GM12875 (cell line): Measurements from ENCODE around the gene MAST4.

ENCODE experiments used
- H3K4me3 ChIP-seq: one replicate; pipeline ENCODE4 v1.5.1; 2011; ENCODE audit warnings: low read depth, low read length, control low read depth
- TF ChIP-seq, protein P1 (sequence below): IDR thresholded peaks from 2 replicates; pipeline ENCODE4 v1.5.1; 2011; ENCODE audit warnings: low read depth, mild to moderate bottlenecking, control low read depth, inconsistent platforms, low read length, moderate library complexity, borderline replicate concordance; ENCODE audit not compliant: insufficient read depth

The MAST4 gene

DNA sequence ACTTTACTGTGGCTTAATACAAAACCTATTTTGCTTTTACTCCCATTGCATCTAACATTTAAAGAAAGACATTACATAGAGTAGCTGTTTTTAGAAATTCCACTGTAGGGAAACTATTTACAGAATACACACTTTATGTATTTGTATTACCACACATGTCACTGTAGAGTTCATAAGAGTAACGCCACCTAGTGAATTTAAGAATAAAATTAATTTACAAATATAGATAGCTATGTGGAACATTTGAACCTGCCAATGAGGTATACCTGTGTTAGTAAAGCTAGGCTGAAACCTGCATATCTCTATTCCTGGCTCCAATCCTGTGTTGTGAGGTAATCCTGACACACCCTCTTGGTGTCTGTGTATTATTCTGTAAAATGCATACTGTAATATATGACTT lies 234.4 kb downstream of the MAST4 start:
- TF ChIP-seq, protein P1, sequence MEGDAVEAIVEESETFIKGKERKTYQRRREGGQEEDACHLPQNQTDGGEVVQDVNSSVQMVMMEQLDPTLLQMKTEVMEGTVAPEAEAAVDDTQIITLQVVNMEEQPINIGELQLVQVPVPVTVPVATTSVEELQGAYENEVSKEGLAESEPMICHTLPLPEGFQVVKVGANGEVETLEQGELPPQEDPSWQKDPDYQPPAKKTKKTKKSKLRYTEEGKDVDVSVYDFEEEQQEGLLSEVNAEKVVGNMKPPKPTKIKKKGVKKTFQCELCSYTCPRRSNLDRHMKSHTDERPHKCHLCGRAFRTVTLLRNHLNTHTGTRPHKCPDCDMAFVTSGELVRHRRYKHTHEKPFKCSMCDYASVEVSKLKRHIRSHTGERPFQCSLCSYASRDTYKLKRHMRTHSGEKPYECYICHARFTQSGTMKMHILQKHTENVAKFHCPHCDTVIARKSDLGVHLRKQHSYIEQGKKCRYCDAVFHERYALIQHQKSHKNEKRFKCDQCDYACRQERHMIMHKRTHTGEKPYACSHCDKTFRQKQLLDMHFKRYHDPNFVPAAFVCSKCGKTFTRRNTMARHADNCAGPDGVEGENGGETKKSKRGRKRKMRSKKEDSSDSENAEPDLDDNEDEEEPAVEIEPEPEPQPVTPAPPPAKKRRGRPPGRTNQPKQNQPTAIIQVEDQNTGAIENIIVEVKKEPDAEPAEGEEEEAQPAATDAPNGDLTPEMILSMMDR: no peak
- H3K4me3 ChIP-seq: no peak overlapping the region

DNA sequence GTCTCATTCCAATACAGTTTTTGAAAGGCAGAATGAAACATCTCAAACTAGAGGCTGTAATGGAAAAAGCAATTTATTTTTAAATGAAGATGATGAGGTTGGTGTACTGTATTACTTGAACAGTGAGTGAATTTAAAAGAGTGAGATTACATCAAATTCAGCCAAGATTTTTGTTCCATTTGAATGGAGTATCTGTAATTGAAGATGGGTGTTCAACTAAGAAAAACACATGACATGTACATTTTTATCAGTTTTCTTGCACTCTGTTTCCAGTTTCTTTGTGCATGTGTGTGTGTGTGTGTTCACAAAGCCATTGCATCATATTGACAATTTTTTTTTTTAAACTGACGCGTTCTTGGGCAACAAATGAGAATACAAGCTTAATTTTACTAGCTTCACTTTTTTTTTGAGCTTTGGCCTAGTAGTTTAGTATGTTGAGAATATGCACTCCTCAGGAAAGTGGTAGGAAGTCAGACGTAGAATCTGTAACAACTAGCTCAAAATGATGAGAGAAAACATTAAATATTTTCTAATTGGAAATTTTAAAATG lies 243.5 kb downstream of the MAST4 start:
- H3K4me3 ChIP-seq: no peak overlapping the region
- TF ChIP-seq, protein P1: no peak

DNA sequence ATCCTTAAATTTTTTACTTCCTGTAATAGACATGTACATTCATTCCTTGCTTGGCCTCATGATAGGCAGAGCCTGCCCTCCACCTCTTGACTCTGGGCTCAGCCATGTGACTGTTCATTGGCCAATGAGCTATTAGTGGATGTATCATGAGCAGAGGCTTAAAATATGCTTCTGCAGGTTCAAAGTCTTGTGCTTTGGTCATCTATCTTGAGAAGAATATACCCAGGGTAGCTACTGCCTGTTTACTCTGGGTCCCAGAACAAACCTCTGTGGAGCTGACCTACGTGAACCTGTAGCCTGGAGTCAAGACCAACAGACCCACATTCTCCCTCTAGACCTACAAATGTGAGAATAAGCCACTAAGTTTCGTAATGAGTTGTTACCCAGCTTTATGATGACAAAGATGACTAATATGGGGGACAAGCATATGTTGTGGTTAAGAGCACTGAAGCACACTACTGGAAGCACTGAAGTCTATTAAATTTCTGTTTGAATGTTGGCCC lies 244.4 kb downstream of the MAST4 start:
- TF ChIP-seq, protein P1: no peak
- no peak overlapping the region for H3K4me3 ChIP-seq

DNA sequence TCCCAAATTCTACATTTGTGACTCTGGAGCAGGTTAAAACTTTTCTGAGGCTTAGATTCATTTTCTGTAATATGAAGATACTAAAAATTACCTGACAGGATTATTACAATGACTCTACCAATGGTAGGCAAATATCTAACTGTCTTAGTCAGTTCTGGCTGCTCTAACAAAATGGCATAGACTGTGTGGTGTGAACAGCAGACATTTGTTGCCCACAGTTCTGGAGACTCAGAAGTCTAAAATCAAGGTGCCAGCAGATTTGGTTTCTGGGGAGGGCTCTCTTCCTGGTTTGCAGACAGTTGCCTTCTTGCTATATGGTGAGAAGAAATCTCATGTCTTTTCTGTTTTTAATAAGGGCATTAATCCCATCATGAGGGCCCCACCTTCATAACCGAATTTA lies 245.1 kb downstream of the MAST4 start:
- TF ChIP-seq, protein P1: no peak
- H3K4me3 ChIP-seq: no peak overlapping the region

DNA sequence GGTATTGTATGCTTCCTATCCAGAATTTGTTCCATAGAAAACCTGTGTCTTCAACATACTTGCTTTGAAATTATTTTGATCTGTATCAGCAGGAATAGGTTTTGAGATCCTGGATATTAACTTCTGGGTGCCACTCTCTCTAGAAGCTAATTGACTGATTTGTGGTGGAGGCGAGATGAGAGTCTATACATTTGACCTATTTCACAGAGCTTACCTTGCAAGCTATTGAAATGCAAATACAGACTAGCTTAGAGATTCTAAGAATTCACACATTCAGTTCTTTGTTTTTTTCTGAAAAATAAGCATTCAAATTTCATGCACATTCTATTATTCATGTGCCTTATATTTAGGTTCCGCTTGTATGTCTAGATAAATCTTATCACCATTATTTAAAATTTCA lies 246.3 kb downstream of the MAST4 start:
- no peak overlapping the region for H3K4me3 ChIP-seq

DNA sequence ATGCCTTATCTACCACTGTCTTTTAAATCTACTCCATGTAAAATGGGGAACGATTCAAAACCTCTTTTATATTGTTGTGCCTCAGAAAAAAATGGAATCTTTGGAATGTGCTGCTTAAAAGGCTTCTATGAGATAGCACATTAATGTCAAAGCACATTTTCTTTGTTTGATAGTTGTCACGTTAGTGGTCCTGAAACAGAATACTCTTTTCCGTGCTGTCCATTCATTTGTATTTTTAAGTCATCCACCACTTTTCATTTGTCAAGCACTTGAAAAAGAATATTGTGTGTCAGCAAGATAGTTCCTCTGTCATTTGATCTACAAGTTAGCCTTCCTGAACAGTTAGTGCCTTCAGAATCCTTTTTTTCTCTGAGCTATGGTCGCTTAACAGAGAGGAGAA lies 246.9 kb downstream of the MAST4 start:
- no peak overlapping the region for H3K4me3 ChIP-seq
- TF ChIP-seq, protein P1: no peak

More for the DNA sequence above, 246.3 kb downstream of the MAST4 start:
- TF ChIP-seq, protein P1: no peak
